ENCODE measurements around the gene UNC50.
"Not testable (repeated sequence)": the region's sequence is repeated elsewhere in the genome, so short reads cannot be mapped to it uniquely, and the experiment has no call there.

The UNC50 gene

DNA sequence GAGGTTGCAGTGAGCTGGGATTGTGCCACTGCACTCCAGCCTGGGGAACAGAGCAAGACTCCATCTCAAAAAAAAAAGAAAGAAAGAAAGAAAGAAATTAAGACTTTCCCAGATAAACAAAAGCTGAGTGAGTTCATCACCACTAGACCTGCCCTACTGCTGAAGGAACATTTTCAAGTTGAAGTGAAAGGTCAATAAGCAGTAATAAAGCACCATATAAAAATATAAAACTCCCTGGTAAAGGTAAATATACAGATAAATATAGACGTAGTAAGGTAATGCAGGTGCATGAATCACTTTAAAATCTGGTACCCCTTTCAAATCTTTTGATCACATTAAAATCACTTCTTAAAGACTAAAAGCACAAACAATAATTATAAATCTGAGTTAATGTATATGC is 42.6 kb downstream of the UNC50 start:
- H3K4me1 ChIP-seq (ENCODE audit: insufficient read depth, low read length), result no peaks in the 10 kb centered on the region; the same call in 1 of the 2 replicates
- no peaks in the 10 kb centered on the region for H3K9me3 ChIP-seq (ENCODE audit: control insufficient read depth, insufficient read depth, low read length)
- H3K36me3 ChIP-seq (ENCODE audit: insufficient read depth, low read length), result no peaks in the 10 kb centered on the region
- no peak overlapping the region for H3K9ac ChIP-seq (ENCODE audit: low read depth, low read length)

DNA sequence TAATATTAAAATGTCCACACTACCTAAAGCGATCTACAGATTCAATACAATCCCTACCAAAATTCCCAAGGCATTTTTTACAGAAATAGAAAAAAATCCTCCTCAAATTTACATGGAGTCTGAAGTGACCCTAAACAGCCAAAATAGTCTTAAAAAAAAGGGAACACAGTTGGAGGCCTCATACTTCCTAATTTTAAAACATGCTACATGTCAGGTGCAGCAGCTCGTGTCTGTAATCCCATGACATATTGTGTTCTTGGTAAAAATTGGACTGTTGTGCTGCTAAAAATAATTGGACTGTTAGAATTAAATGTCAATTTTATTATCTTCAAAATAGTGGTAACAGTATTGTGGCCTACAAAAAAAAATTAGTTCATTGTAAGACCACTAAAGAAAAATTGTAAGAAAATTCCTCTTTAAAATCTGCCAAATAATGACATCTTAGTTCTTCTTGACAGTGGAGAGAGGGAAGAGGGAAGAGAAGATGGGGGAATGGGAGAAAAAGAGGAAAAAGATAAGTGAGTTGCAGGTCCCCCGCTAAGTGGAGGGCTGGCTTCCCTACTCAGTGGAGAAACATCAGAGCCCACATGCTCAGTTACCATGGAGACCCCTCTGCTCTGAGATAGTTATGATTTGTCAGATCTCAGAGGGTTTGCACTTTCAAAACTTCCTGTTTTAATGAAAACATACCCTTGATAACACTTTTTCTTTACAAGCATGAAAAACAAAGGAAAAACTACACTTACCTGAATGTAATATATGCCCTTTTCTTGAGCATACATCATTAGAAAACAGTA is 46.5 kb downstream of the UNC50 start:
- H3K4me1 ChIP-seq (ENCODE audit: insufficient read depth, low read length), result no peaks in the 10 kb centered on the region
- H3K36me3 ChIP-seq (ENCODE audit: insufficient read depth, low read length), result no peaks in the 10 kb centered on the region
- no peaks in the 10 kb centered on the region for H3K9me3 ChIP-seq (ENCODE audit: control insufficient read depth, insufficient read depth, low read length)
- no peak overlapping the region for H3K9ac ChIP-seq (ENCODE audit: low read depth, low read length)

DNA sequence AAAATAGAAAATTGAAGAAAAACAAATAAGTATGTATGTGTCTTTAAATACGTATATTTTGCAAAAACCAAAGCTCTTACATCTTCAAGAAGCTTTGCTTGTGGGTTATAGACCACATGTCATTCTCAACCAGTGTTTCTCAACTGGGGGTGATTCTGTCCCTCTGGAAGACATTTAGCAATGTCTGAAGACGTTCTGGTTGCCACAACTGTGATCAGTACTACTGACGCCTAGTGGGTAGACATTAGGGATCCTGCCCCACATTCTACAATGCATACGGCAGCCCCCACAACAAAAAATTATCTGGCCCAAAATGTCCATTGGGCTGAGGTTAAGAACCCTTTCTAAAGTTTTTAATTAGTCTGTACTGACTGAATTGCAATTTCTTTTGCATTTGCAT is 48.4 kb downstream of the UNC50 start:
- Histone ChIP-seq H3K9me3 (ENCODE audit: control insufficient read depth, insufficient read depth, low read length) (0 out of 2 replicates have a peak, but pooled peaks cover 2% of the 10 kb centered on the region), H3K36me3 (ENCODE audit: insufficient read depth, low read length) (no peaks in the 10 kb centered on the region), H3K4me1 (ENCODE audit: insufficient read depth, low read length) (no peaks in the 10 kb centered on the region), H3K9ac (ENCODE audit: low read depth, low read length) (no peak overlapping the region)

DNA sequence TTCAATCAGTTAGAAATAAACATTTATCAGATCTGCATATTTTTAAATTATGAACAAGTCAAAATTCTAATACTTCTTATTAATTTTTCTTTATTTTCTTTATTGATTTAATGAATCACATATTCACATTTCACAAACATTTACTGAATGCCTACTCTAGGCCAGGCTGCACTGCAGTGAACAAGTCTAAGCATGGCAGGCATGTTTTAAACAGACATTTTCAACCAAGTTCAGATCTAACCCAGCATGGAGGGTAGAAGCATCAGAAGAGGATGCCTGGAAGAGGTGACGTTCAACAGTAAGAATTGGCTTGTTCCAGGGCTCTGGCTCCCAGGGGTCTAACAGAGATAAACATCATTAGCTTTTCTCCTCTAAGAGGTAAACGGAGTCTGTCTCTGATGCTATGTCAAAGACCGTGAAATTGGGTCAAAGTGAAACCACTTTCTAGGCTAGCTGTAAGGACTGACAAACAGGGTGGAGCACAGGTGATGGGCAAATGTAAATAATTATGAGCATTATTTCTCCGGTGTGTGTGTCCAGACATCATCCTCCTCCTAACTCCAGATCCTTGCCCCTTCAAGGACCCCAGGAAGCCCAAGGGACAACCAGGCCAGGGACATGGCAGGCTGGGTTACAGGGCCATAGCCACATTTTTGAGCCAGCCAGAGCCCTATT is 50.6 kb downstream of the UNC50 start:
- H3K9me3 ChIP-seq (ENCODE audit: control insufficient read depth, insufficient read depth, low read length), result 0 out of 2 replicates have a peak, but pooled peaks cover 2% of the 10 kb centered on the region
- H3K36me3 ChIP-seq (ENCODE audit: insufficient read depth, low read length), result no peaks in the 10 kb centered on the region
- H3K9ac ChIP-seq (ENCODE audit: low read depth, low read length), result no peak overlapping the region
- no peaks in the 10 kb centered on the region for H3K4me1 ChIP-seq (ENCODE audit: insufficient read depth, low read length)

DNA sequence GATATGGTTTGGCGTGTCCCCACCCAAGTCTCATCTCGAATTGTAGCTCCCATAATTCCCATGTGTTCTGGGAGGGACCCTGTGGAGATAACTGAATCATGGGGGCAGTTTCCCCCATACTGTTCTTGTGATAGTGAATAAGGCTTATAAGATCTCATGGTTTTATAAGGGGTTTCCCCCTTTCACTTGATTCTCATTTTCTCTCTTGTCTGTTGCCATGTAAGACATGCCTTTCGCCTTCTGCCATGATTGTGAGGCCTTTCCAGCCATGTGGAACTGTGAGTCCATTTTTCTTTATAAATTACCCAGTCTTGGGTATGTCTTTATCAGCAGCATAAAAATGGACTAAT is 51.1 kb downstream of the UNC50 start:
- H3K4me1 ChIP-seq (ENCODE audit: insufficient read depth, low read length); H3K36me3 ChIP-seq (ENCODE audit: insufficient read depth, low read length): not testable (repeated sequence)

DNA sequence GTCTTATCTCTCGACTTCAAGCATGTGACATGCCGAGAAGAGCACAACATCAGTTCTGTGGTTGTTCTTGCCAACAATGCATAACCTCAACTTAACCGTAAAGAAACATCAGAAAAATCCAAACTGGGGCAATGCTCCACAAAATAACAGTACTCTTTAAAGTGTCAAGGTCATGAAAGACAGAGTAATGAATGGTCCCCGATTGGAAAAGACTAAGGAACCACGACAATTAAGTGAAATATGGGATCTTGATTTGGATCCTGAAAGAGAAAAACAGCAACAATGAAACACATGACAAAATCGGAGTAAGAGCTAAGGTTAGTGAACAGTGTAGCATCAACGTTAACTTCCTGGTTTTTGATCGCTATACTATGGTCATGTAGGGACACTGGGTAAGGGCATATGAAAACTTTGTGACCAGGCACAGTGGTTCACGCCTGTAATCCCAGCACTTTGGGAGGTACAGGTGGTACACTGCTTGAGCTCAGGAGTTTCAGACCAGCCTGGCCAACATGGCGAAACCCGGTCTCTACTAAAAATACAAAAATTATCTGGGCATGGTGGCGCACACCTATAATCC is 55.2 kb downstream of the UNC50 start:
- no peaks in the 10 kb centered on the region for H3K4me1 ChIP-seq (ENCODE audit: insufficient read depth, low read length)
- no peaks in the 10 kb centered on the region for H3K36me3 ChIP-seq (ENCODE audit: insufficient read depth, low read length)
- H3K9ac ChIP-seq (ENCODE audit: low read depth, low read length), result no peak overlapping the region
- H3K9me3 ChIP-seq (ENCODE audit: control insufficient read depth, insufficient read depth, low read length), result 0 out of 2 replicates have a peak, but pooled peaks cover 2% of the 10 kb centered on the region

More for the DNA sequence above, 51.1 kb downstream of the UNC50 start:
- not testable (repeated sequence) for H3K9ac ChIP-seq (ENCODE audit: low read depth, low read length); H3K9me3 ChIP-seq (ENCODE audit: control insufficient read depth, insufficient read depth, low read length)

DNA sequence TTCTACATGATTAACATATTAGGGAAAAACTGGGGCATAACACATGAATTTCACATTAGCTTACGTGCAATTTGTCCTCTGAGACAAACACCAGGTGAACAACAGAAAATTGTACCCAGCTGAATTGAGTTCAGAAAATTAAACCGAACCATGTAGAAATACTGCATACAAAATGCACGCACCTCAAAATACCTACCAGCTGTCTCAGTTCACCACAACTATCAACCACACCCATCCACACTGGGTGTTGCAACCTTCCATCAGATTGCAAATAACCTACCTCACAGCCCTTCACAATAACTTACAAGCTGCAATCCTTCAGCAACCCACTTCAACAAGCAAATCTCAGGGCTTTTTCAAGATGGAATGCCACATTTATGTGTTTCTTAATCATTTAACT is 55.9 kb downstream of the UNC50 start:
- Histone ChIP-seq H3K9me3 (ENCODE audit: control insufficient read depth, insufficient read depth, low read length) (0 out of 2 replicates have a peak, but pooled peaks cover 2% of the 10 kb centered on the region), H3K4me1 (ENCODE audit: insufficient read depth, low read length) (no peaks in the 10 kb centered on the region), H3K36me3 (ENCODE audit: insufficient read depth, low read length) (no peaks in the 10 kb centered on the region), H3K9ac (ENCODE audit: low read depth, low read length) (no peak overlapping the region)

DNA sequence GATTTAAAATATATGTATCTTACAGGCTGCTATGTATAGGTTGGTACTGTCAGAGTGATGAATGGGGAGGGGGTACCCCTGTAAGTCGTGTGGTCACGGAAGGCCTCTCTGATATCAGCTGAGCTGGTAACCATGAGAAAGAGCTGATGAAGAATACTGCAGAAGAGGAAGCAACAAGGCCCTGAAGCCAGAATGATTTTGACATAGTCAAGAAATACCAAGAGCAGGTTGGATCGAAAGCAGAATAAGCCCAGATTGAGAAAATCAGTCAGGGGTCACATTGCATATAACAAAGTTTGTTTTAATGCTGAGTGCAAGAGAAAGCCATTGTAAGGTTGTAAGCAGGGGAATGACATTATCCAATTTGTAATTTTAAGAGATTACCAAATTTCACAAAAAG is 57.3 kb downstream of the UNC50 start:
- no peak overlapping the region for H3K9ac ChIP-seq (ENCODE audit: low read depth, low read length)
- 0 out of 2 replicates have a peak, but pooled peaks cover 1% of the 10 kb centered on the region for H3K9me3 ChIP-seq (ENCODE audit: control insufficient read depth, insufficient read depth, low read length)
- no peaks in the 10 kb centered on the region for H3K4me1 ChIP-seq (ENCODE audit: insufficient read depth, low read length)
- H3K36me3 ChIP-seq (ENCODE audit: insufficient read depth, low read length), result no peaks in the 10 kb centered on the region

Data from ES-I3 (cell line).